ENCODE results near the gene SH3BP2.

The SH3BP2 gene

GRCh38 chr4:2796849-2797544 lies 4.1 kb downstream of the SH3BP2 start:
- H3K4me3 ChIP-seq (replicated peaks; ENCODE audit: low read depth, low read length) = no peak overlapping the region
- no peak for DNase-seq (ENCODE audit: extremely low read depth, low read depth)
- no peak for TF ChIP-seq CTCF (IDR thresholded peaks at IDR 0.05; ENCODE audit: low read depth, low read length, missing control alignments)

GRCh38 chr4:2797545-2798305 lies 4.8 kb downstream of the SH3BP2 start:
- no peak for DNase-seq (ENCODE audit: extremely low read depth, low read depth)
- TF ChIP-seq CTCF (IDR thresholded peaks at IDR 0.05; ENCODE audit: low read depth, low read length, missing control alignments) = no peak
- H3K4me3 ChIP-seq (replicated peaks; ENCODE audit: low read depth, low read length) = no peak overlapping the region

- no peak for DNase-seq (ENCODE audit: extremely low read depth, low read depth)
- TF ChIP-seq CTCF (IDR thresholded peaks at IDR 0.05; ENCODE audit: low read depth, low read length, missing control alignments) = no peak
- no peak overlapping the region for H3K4me3 ChIP-seq (replicated peaks; ENCODE audit: low read depth, low read length)
Observed at GRCh38 chr4:2798399-2799223, 5.7 kb downstream of the SH3BP2 start.

GRCh38 chr4:2799224-2799911 lies 6.5 kb downstream of the SH3BP2 start:
- no peak for TF ChIP-seq CTCF (IDR thresholded peaks at IDR 0.05; ENCODE audit: low read depth, low read length, missing control alignments)
- no peak for DNase-seq (ENCODE audit: extremely low read depth, low read depth)
- no peak overlapping the region for H3K4me3 ChIP-seq (replicated peaks; ENCODE audit: low read depth, low read length)

DNA sequence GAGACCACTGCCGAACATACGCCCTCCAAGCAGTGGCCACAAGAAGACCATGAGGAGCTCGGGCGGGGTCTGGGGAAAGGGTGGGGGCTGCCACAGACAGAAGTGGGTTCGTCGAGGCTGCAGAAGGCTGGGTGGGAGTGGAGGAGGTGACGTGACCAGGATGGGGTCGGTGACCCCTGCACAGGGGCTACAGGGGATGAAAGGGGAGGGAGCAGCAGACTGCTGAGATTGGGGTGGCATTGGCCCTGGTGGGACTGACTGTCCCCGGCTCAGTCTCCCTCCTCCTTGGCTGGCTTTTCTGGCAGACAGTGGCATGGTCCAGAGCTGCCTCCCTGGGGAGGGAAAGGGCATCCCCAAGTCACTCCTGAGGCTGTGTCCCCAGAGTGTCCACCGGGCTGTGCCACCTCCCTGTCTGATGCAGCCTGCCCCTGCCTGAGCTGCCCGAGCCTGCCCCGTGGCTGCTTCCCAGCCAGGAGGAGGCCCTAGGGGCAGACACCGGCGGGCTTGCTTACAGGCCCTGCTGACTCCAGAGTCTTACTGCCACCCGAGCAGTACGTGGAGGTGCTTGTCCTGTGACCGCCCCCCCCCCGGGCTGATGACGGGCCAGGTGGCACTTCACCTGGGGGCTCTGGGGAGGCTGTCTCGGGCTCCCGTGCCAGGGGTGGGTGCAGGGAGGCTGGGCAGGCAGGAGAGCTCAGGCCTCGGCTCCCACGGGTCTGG lies 7.2 kb downstream of the SH3BP2 start:
- no peak overlapping the region for H3K4me3 ChIP-seq (replicated peaks; ENCODE audit: low read depth, low read length)
- TF ChIP-seq CTCF (IDR thresholded peaks at IDR 0.05; ENCODE audit: low read depth, low read length, missing control alignments) = no peak
- no peak for DNase-seq (ENCODE audit: extremely low read depth, low read depth)

All from HFF-Myc (cell line).